Stimulated activated CD4-positive, alpha-beta T cell treated with anti-CD3 and anti-CD28 coated beads, Interleukin-4, amount 100 ng/mL, for 48 hours (primary cell): ENCODE results near the gene NEUROD4.

Source experiments
- DNase-seq, 2 donors: peaks; one replicate each; pipeline ENCODE4 v3.0.0-alpha.2; 2020; ENCODE audit warnings: low read depth in 2 of 2

Gene NEUROD4

GRCh38 chr12:54998958-54999510 lies 20.7 kb upstream of the NEUROD4 start:
- DNase-seq = no peak

GRCh38 chr12:55001198-55001868 lies 18.4 kb upstream of the NEUROD4 start:
- no peak for DNase-seq

- DNase-seq = no peak
These were observed 17.4 kb upstream of the NEUROD4 start for GRCh38 chr12:55002355-55002754.

GRCh38 chr12:55008944-55009585 lies 10.7 kb upstream of the NEUROD4 start:
- DNase-seq = no peak

- no peak for DNase-seq
These were observed 2.3 kb upstream of the NEUROD4 start for GRCh38 chr12:55017416-55017925.

- DNase-seq = no peak
These were observed 4.8 kb downstream of the NEUROD4 start for GRCh38 chr12:55024575-55024974.

- no peak for DNase-seq
These were observed 5.7 kb downstream of the NEUROD4 start for GRCh38 chr12:55025508-55025907.

GRCh38 chr12:55034218-55034617 lies 14.4 kb downstream of the NEUROD4 start:
- DNase-seq = no peak

GRCh38 chr12:55036326-55037115 lies 16.7 kb downstream of the NEUROD4 start:
- DNase-seq = no peak

GRCh38 chr12:55037351-55037987 lies 17.7 kb downstream of the NEUROD4 start:
- no peak for DNase-seq

- no peak for DNase-seq
These were observed 19.9 kb downstream of the NEUROD4 start for GRCh38 chr12:55039395-55040354.

- no peak for DNase-seq
These were observed 21.7 kb downstream of the NEUROD4 start for GRCh38 chr12:55041345-55042055.

GRCh38 chr12:55043542-55043941 lies 23.8 kb downstream of the NEUROD4 start:
- no peak for DNase-seq

- DNase-seq = no peak
These were observed 24.4 kb downstream of the NEUROD4 start for GRCh38 chr12:55044135-55044534.

GRCh38 chr12:55049676-55050075 lies 29.9 kb downstream of the NEUROD4 start:
- DNase-seq = no peak

- DNase-seq = no peak
These were observed 31.6 kb downstream of the NEUROD4 start for GRCh38 chr12:55051197-55051947.

- DNase-seq = no peak
These were observed 37.7 kb downstream of the NEUROD4 start for GRCh38 chr12:55057481-55057880.

- DNase-seq = no peak
These were observed 38.3 kb downstream of the NEUROD4 start for GRCh38 chr12:55058082-55058481.

- no peak for DNase-seq
These were observed 39.0 kb downstream of the NEUROD4 start for GRCh38 chr12:55058776-55059175.
